Measurements from ENCODE around the gene SEMA3B.

SEMA3B gene

DNA sequence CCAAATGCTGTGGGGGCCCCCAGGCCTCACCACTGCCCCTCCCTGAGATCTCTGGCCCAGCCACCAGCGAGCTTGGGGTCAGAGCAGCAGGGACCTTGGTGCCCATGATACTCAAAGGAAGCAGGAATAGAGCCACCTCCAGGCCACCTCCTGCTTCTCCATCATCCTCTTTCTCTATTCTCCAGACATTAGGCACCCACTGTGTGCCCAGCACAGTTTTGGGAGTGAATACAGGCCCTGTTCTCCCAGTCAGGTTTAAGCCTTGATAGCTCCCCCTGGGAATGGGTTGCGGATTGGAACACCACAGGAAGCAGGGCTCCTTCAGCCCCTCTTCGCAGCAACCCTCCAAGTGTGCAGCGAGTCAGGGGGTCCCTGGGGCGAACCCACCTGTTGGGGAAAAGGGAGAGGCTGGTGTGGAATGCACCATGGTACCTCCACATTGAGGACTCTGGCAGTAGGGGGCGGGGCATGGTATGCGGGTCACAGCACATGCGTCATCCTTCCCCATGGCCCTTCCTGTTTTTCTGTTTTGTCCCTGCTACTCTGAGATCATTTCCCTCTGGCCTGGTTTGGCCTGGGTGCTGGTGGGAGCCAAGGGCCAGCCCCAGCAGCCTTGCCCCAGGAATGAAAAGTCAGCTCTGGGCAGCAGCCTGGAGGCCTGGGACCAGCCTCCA, 14.2 kb upstream of the SEMA3B start:
- TF ChIP-seq CTCF (IDR thresholded peaks at IDR 0.05; ENCODE audit: poor library complexity, severe bottlenecking) = no peak
- Histone ChIP-seq H3K36me3 (ENCODE audit: low read depth) (peaks cover 81% of the 10 kb centered on the region), H3K9me3 (ENCODE audit: severe bottlenecking) (no peaks in the 10 kb centered on the region), H3K4me3 (ENCODE audit: severe bottlenecking) (no peak overlapping the region), H3K27me3 (ENCODE audit: insufficient read depth, poor library complexity, severe bottlenecking) (no peaks in the 10 kb centered on the region), H3K27ac (ENCODE audit: poor library complexity, severe bottlenecking) (peak overlapping the region; percentile 93), H3K4me1 (ENCODE audit: insufficient read depth, poor library complexity, severe bottlenecking) (peaks cover 36% of the 10 kb centered on the region)
- peak; percentile 21 for ATAC-seq (ENCODE audit: low read depth)
- no peak for DNase-seq (ENCODE audit: low spot score)

- no peak for DNase-seq (ENCODE audit: low spot score)
- ATAC-seq (ENCODE audit: low read depth) = 0 out of 3 replicates have a peak, but pooled peaks have one; percentile 3
- Histone ChIP-seq H3K4me3 (ENCODE audit: severe bottlenecking) (no peak overlapping the region), H3K27me3 (ENCODE audit: insufficient read depth, poor library complexity, severe bottlenecking) (no peaks in the 10 kb centered on the region), H3K9me3 (ENCODE audit: severe bottlenecking) (no peaks in the 10 kb centered on the region), H3K36me3 (ENCODE audit: low read depth) (peaks cover 79% of the 10 kb centered on the region), H3K27ac (ENCODE audit: poor library complexity, severe bottlenecking) (peak overlapping the region; percentile 93), H3K4me1 (ENCODE audit: insufficient read depth, poor library complexity, severe bottlenecking) (peaks cover 37% of the 10 kb centered on the region)
- TF ChIP-seq CTCF (IDR thresholded peaks at IDR 0.05; ENCODE audit: poor library complexity, severe bottlenecking) = no peak
Measured at GRCh38 chr3:50255251-50255615, 13.7 kb upstream of the SEMA3B start.

- ATAC-seq (ENCODE audit: low read depth) (no peak), DNase-seq (ENCODE audit: low spot score) (no peak)
- H3K4me1 ChIP-seq (ENCODE audit: insufficient read depth, poor library complexity, severe bottlenecking) = peaks cover 27% of the 10 kb centered on the region
Measured at GRCh38 chr3:50256978-50257890, 11.7 kb upstream of the SEMA3B start.

DNA sequence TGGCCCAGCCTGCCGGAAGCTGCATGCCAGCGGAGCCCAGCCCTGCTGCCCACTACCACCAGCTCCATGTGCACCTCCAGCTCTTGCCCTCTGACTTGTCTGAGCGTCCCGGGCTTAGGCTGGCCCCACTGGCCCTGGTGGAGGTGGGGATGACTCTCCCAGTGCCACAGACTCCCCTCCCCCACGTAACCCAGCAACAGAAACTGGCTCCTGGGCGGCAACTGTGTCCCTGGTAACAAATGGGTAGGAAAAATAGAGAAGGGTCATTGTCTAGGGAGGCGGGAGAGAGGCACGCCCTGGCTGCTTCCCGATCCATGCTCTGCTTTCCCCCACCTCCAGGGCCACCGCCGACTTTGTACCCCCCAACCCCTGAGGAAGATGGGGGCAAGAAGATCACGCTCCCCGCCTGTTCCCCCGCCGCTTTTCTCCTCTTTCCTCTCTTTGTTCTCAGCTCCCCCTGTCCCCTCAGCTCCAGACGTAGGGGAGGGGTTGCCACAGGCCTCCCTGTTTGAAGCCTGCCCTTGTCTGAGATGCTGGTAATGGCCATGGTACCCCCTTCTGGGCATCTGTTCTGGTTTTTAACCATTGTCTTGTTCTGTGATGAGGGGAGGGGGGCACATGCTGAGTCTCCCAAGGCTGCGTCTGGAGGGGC, 10.8 kb upstream of the SEMA3B start:
- Histone ChIP-seq H3K4me1 (ENCODE audit: insufficient read depth, poor library complexity, severe bottlenecking) (peaks cover 21% of the 10 kb centered on the region), H3K9me3 (ENCODE audit: severe bottlenecking) (no peaks in the 10 kb centered on the region), H3K27me3 (ENCODE audit: insufficient read depth, poor library complexity, severe bottlenecking) (no peaks in the 10 kb centered on the region), H3K36me3 (ENCODE audit: low read depth) (peaks cover 52% of the 10 kb centered on the region), H3K4me3 (ENCODE audit: severe bottlenecking) (no peak overlapping the region), H3K27ac (ENCODE audit: poor library complexity, severe bottlenecking) (peak overlapping the region; percentile 59)
- DNase-seq (ENCODE audit: low spot score) (no peak), ATAC-seq (ENCODE audit: low read depth) (no peak)
- no peak for TF ChIP-seq CTCF (IDR thresholded peaks at IDR 0.05; ENCODE audit: poor library complexity, severe bottlenecking)

More at GRCh38 chr3:50256978-50257890, 11.7 kb upstream of the SEMA3B start:
- H3K9me3 ChIP-seq (ENCODE audit: severe bottlenecking) = no peaks in the 10 kb centered on the region
- H3K27ac ChIP-seq (ENCODE audit: poor library complexity, severe bottlenecking) = no peak overlapping the region
- H3K4me3 ChIP-seq (ENCODE audit: severe bottlenecking) = no peak overlapping the region
- H3K36me3 ChIP-seq (ENCODE audit: low read depth) = peaks cover 61% of the 10 kb centered on the region
- TF ChIP-seq CTCF (IDR thresholded peaks at IDR 0.05; ENCODE audit: poor library complexity, severe bottlenecking) = peak; percentile 43
- no peaks in the 10 kb centered on the region for H3K27me3 ChIP-seq (ENCODE audit: insufficient read depth, poor library complexity, severe bottlenecking)

Measured in RWPE2 (cell line).